CD4-positive, alpha-beta T cell treated with Interleukin-15 for 4 hours (primary cell): ENCODE results near the gene GPR155.

Experiments
- DNase-seq: peaks from one replicate; pipeline ENCODE4 v3.0.0-alpha.2; 2020; ENCODE audit warnings: low spot score

Gene GPR155

GRCh38 chr2:174486563-174487107 is at the start of gene GPR155:
Gene GPR155, minus strand, starts transcription at chr2:174487029. Its CDS starts 5,073 bp downstream, at chr2:174481956.
- peak; percentile 16 for DNase-seq

DNA sequence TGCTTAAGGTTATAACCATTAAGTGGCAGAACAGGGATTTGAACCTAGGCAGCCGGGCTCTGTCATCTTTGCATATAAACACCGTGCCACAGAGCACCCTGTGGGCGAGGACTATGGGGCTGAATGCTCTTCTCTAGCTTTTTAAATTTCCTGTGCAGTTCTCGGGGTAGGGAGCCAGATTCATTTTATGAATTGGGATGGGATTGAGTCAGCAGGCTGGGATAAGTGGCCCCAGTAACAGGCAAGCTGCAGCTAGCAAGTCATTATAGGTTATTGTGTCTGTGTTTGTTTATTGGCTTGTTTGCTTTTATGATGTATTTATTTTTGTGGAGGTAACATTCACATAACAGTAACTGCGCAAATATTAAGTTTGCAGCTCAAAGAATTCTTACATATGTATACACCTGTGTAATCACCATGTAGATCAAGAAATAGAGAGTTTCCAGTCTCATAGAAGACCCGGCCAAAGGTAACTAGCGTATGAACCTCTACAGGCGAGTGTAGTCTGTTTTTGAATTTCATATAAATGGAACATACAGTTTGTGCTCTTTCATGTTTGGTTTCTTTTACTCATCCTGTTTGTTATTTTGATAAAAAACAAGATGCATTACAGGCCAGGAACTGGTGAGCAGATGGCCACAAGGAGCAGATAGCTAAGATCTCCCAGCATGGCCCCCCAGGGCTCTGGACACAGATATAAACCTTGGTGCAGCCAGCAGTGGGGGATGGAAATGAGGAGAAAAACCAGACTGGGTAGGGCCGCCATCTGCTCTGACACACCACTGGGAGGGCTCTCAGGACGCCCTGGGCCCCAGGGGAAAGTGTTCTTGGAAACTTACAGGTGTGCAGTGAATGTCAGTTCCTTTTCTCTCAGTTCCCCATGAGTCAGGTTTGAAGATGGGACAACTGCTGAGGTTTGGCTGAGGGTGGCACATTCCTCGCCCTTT is 49.2 kb upstream of the GPR155 start:
- DNase-seq, result no peak

DNA sequence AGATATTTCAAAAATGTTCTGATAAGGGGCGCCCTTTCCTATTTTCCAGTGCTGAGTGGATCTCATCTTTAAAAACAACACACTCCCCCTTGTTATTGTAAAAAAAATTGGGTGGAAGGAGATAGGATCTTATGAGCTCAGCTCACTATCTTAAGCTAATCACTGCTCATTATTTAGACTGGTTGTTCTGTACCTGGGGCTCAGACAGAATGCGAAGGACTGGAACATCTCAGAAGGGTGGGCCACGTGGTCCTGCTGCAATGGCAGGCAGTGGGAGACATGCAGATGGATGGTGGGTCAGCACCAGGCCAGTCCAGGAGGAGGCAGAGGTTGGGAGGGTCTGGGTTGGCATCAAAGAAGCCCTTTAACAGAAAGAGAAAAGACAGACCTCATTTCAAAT is 48.3 kb upstream of the GPR155 start:
- no peak for DNase-seq

DNA sequence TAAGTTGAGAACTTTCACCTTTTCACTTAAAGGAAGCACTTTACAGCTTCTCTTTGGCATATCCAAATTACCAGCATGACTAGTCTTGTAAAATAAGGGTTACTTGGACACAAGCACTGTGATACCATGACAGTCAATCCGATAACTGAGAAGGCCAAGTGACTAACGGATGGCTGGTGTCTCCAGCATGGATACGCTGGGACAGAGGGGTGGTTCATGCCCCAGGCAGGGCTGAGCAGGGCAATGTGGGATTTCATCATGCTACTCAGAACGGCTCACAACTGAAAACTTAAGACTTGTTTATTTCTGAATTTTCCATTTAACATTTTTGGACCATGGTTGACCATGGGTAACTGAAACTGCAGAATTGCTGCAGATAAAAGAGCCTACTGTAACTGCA is 43.1 kb upstream of the GPR155 start:
- DNase-seq, result no peak

DNA sequence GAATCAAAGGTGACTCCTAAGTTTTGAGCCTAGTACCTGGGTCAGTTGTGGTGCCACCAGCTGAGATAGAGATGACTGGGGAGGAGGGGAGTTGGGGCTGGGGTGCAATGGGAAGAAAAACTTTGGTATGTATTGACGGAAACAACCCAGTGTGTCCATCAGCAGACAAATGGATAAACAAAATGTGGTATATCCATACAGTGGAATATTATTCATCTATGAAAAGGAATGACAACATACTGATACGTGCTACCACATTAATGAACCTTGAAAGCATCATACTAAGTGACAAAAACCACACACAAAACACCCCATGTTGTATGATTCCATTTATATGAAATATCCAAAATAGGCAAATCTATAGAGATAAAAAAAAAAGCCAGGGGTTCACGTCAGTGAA is 41.1 kb upstream of the GPR155 start:
- DNase-seq, result no peak

- no peak for DNase-seq
Measured at GRCh38 chr2:174527101-174527721, 40.4 kb upstream of the GPR155 start.

DNA sequence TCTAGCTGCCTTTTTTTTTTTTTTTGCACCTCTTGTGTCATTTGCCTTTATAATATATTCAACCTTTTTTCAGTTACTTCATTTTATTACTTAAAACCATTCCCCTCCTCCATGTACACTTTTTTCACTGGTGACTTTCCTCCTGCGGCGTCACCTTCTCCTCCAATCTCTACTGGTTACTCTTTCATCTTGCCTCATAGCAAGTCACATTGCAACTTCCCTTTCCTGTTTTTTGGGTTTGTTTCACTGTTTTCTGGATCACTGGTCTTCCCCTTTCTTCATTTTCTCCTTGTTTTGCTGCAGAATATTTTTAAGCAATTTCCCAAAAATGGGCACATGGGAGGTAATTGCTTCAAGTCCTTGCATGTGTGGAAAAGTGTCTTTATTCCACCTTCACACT is 37.7 kb upstream of the GPR155 start:
- no peak for DNase-seq

GRCh38 chr2:174522553-174522952 is 35.7 kb upstream of the GPR155 start:
- DNase-seq, result peak; percentile 1

- no peak for DNase-seq
Measured at GRCh38 chr2:174518395-174518794, 31.6 kb upstream of the GPR155 start.

DNA sequence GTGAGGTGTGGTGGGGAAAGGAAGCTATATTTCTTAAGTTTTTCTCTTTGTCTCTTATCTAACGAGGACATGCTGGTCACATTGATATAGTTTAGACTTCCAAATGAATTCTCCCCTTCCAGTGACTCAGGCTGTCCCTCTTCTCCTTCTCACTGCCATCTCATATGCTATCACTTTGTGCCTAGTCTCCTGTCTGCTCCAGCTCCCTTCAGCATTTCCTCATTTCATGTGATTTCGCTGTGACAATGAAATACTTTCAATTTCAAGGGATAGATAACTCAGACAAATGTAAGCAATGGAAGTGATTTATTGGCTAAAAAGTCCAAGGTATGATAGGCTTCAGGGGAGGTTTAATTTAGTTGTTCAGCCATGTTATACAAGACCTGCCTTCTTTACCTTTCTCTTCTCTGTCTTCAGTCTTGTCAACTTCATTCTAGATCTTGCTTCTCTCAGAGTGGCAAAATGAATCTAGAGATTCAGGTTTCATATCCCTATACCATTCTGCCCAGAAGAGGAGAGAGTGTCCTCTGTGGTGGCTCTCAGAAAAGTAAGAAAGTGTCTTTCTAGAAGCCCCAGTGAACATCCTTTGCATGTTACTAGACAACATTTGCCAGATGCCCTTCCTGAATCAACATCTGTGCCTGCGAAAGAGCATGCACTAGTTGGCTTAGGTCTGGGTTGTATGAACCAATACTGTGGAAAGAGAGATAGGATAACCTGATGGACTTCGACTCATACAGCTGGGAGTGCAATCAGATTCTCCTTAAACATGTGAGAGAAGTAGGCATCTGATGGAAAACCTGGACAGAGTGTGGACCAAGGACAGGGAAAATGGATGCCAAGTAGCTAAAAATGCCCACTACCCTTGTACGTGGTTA is 29.9 kb upstream of the GPR155 start:
- no peak for DNase-seq

DNA sequence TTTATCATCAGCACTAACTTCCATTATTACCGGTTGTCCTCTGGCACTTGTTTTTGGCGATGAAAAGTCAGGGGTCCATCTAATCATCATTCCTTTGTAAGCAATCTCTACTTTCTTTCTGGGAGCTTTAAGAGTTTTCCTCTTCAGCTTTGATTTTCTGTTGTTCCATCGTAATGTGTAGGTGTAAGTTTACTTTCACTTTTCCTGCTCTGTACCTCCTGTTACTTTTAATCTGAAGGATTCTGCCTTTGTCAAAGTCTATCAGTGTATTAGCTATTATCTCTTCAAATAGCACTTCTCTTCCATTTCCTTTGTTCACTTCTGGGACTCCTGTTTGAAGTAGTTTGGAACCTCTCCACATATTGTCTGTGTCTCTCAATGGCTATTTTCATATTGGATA is 25.5 kb upstream of the GPR155 start:
- DNase-seq, result no peak

- DNase-seq, result no peak
Measured at GRCh38 chr2:174511580-174512260, 24.9 kb upstream of the GPR155 start.

DNA sequence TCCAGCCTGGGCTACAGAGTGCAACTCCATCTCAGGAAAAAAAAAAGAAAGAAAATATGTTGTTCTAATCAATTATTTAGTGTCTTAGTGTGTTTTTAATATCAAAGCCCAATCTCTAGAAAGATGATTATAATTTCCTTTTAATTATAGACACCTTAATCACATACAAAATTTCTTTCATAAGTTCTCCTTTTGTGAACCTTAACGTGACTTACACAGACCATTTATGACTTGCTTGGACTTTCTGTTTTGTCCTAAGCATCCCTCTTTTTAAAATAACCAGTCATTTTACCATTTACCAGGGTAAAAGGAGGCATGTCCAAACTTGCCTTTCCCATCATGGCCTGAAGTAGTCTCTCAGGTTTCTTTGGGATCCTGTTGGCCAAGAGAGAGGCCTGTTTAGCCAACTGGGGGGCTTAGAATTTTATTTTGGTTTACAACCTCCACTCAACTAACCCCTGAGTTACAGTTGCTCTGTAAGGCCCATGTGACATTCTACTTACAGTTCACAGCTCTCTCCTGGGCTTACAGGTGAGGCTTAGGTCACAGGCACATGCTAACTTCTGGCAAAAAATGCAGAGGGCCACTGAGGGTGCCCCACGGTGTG is 23.9 kb upstream of the GPR155 start:
- DNase-seq, result no peak

GRCh38 chr2:174503161-174503809 is 16.5 kb upstream of the GPR155 start:
- no peak for DNase-seq

GRCh38 chr2:174499371-174499770 is 12.5 kb upstream of the GPR155 start:
- no peak for DNase-seq

- DNase-seq, result no peak
Measured at GRCh38 chr2:174495365-174496012, 8.7 kb upstream of the GPR155 start.

DNA sequence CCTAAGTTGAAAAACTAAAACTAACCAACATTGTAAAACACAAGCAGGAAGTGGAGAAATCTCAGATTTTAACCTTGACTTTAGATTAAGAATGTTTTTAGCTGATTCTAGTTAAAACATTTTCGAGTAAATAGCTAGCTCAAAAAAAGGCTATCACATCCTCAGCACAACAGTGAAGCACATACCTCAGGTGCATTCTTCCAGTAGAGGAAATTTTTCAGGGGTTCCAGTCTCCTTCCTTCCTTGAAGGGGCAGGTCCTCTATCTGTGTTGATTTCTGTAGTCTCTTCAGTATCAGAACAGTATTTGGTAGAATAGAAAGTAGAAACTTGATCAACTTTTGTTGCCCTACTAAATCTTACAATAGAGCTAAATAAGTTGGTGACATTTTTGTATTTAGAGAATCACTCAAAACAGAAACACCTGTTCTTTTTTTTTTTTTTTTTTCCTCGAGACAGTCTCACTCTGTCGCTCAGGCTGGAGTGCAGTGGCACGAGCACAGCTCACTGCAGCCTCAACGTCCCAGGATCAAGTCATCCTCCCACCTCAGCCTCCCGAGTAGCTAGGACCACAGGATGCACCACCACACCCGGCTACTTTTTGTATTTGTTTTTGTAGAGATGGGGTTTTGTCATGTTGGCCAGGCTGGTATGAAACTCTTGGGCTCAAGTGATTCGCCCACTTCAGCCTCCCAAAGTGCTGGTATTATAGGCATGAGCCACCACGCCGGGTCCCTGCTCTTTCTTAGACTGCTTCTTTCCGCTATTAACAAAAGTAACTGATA is 6.9 kb upstream of the GPR155 start:
- DNase-seq, result peak; percentile 11

DNA sequence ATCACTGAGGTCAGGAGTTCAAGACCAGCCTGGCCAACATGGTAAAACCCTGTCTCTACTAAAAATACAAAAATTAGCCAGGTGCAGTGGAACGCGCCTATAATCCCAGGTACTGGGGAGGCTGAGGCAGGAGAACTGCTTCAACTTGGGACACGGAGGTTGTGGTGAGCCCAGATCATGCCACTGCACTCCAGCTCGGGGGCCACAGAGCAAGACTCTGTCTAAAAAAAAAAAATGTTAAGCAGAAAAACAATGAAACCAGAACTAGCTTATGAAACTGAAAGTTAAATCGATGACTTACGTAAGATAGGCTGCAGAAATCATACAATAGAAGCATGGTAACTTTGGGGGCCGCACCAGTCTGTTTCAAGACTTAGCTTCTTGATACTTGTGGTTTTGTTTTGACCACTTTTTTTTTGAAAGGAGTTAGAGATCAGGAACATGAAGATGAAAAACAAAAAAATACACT is 6.2 kb upstream of the GPR155 start:
- peak; percentile 65 for DNase-seq

GRCh38 chr2:174491947-174492346 is 5.1 kb upstream of the GPR155 start:
- no peak for DNase-seq
